ENCODE measurements around the gene SBF2.
"Not testable (repeated sequence)": the region's sequence is repeated elsewhere in the genome, so short reads cannot be mapped to it uniquely, and the experiment has no call there.

SBF2 gene

GRCh38 chr11:10038521-10039302, 255.3 kb downstream of the SBF2 start:
- H3K79me2 ChIP-seq (ENCODE audit: control insufficient read depth, insufficient read depth, low read length, unreplicated experiment) = no peaks in the 10 kb centered on the region
- H3K4me3 ChIP-seq (ENCODE audit: low read depth, low read length) = peak overlapping the region; percentile 29; the same call in 1 of the 2 replicates
- H3K4me1 ChIP-seq (ENCODE audit: control insufficient read depth, insufficient read depth, low read length, unreplicated experiment) = peaks cover 38% of the 10 kb centered on the region
- no peak overlapping the region for H2AFZ ChIP-seq (ENCODE audit: low read length, unreplicated experiment)
- H3K27me3 ChIP-seq (ENCODE audit: insufficient read depth, low read length) = no peaks in the 10 kb centered on the region
- no peaks in the 10 kb centered on the region for H3K36me3 ChIP-seq (ENCODE audit: insufficient read depth, low read length)
- H3K27ac ChIP-seq (ENCODE audit: low read depth, low read length) = peak overlapping the region; percentile 51

- not testable (repeated sequence) for H3K27ac ChIP-seq (ENCODE audit: low read depth, low read length); H2AFZ ChIP-seq (ENCODE audit: low read length, unreplicated experiment); H3K79me2 ChIP-seq (ENCODE audit: control insufficient read depth, insufficient read depth, low read length, unreplicated experiment); H3K4me3 ChIP-seq (ENCODE audit: low read depth, low read length); H3K27me3 ChIP-seq (ENCODE audit: insufficient read depth, low read length); H3K36me3 ChIP-seq (ENCODE audit: insufficient read depth, low read length)
- peaks cover 46% of the 10 kb centered on the region for H3K4me1 ChIP-seq (ENCODE audit: control insufficient read depth, insufficient read depth, low read length, unreplicated experiment)
Observed at GRCh38 chr11:10035932-10036331, 258.1 kb downstream of the SBF2 start.

GRCh38 chr11:10032935-10033334, 261.1 kb downstream of the SBF2 start:
- peak overlapping the region; percentile 12; the same call in 1 of the 2 replicates for H3K27ac ChIP-seq (ENCODE audit: low read depth, low read length)
- H3K4me1 ChIP-seq (ENCODE audit: control insufficient read depth, insufficient read depth, low read length, unreplicated experiment) = peaks cover 21% of the 10 kb centered on the region
- H3K27me3 ChIP-seq (ENCODE audit: insufficient read depth, low read length) = no peaks in the 10 kb centered on the region
- H3K36me3 ChIP-seq (ENCODE audit: insufficient read depth, low read length) = 0 out of 2 replicates have a peak, but pooled peaks cover 3% of the 10 kb centered on the region
- no peak overlapping the region for H3K4me3 ChIP-seq (ENCODE audit: low read depth, low read length)
- H2AFZ ChIP-seq (ENCODE audit: low read length, unreplicated experiment) = no peak overlapping the region
- no peaks in the 10 kb centered on the region for H3K79me2 ChIP-seq (ENCODE audit: control insufficient read depth, insufficient read depth, low read length, unreplicated experiment)

GRCh38 chr11:10030122-10030490, 263.9 kb downstream of the SBF2 start:
- no peak overlapping the region for H3K27ac ChIP-seq (ENCODE audit: low read depth, low read length)
- H3K4me1 ChIP-seq (ENCODE audit: control insufficient read depth, insufficient read depth, low read length, unreplicated experiment) = peaks cover 20% of the 10 kb centered on the region
- H3K36me3 ChIP-seq (ENCODE audit: insufficient read depth, low read length) = 0 out of 2 replicates have a peak, but pooled peaks cover 6% of the 10 kb centered on the region
- H3K79me2 ChIP-seq (ENCODE audit: control insufficient read depth, insufficient read depth, low read length, unreplicated experiment) = no peaks in the 10 kb centered on the region
- H3K4me3 ChIP-seq (ENCODE audit: low read depth, low read length) = no peak overlapping the region
- H2AFZ ChIP-seq (ENCODE audit: low read length, unreplicated experiment) = no peak overlapping the region
- no peaks in the 10 kb centered on the region for H3K27me3 ChIP-seq (ENCODE audit: insufficient read depth, low read length)

- H3K27me3 ChIP-seq (ENCODE audit: insufficient read depth, low read length) = no peaks in the 10 kb centered on the region
- 0 out of 2 replicates have a peak, but pooled peaks cover 6% of the 10 kb centered on the region for H3K36me3 ChIP-seq (ENCODE audit: insufficient read depth, low read length)
- no peak overlapping the region for H3K27ac ChIP-seq (ENCODE audit: low read depth, low read length)
- H3K4me1 ChIP-seq (ENCODE audit: control insufficient read depth, insufficient read depth, low read length, unreplicated experiment) = peaks cover 20% of the 10 kb centered on the region
- H3K4me3 ChIP-seq (ENCODE audit: low read depth, low read length) = no peak overlapping the region
- no peaks in the 10 kb centered on the region for H3K79me2 ChIP-seq (ENCODE audit: control insufficient read depth, insufficient read depth, low read length, unreplicated experiment)
- H2AFZ ChIP-seq (ENCODE audit: low read length, unreplicated experiment) = no peak overlapping the region
Observed at GRCh38 chr11:10029386-10030121, 264.5 kb downstream of the SBF2 start.

GRCh38 chr11:10026514-10026913, 267.5 kb downstream of the SBF2 start:
- 0 out of 2 replicates have a peak, but pooled peaks cover 6% of the 10 kb centered on the region for H3K36me3 ChIP-seq (ENCODE audit: insufficient read depth, low read length)
- no peak overlapping the region for H3K4me3 ChIP-seq (ENCODE audit: low read depth, low read length)
- no peaks in the 10 kb centered on the region for H3K4me1 ChIP-seq (ENCODE audit: control insufficient read depth, insufficient read depth, low read length, unreplicated experiment)

GRCh38 chr11:10023212-10023611, 270.8 kb downstream of the SBF2 start:
- Histone ChIP-seq H3K4me3 (ENCODE audit: low read depth, low read length) (no peak overlapping the region), H2AFZ (ENCODE audit: low read length, unreplicated experiment) (no peak overlapping the region), H3K36me3 (ENCODE audit: insufficient read depth, low read length) (0 out of 2 replicates have a peak, but pooled peaks cover 3% of the 10 kb centered on the region), H3K27ac (ENCODE audit: low read depth, low read length) (no peak overlapping the region), H3K4me1 (ENCODE audit: control insufficient read depth, insufficient read depth, low read length, unreplicated experiment) (no peaks in the 10 kb centered on the region), H3K27me3 (ENCODE audit: insufficient read depth, low read length) (no peaks in the 10 kb centered on the region), H3K79me2 (ENCODE audit: control insufficient read depth, insufficient read depth, low read length, unreplicated experiment) (no peaks in the 10 kb centered on the region)

More at GRCh38 chr11:10026514-10026913, 267.5 kb downstream of the SBF2 start:
- Histone ChIP-seq H3K27me3 (ENCODE audit: insufficient read depth, low read length) (no peaks in the 10 kb centered on the region), H2AFZ (ENCODE audit: low read length, unreplicated experiment) (no peak overlapping the region), H3K79me2 (ENCODE audit: control insufficient read depth, insufficient read depth, low read length, unreplicated experiment) (no peaks in the 10 kb centered on the region), H3K27ac (ENCODE audit: low read depth, low read length) (no peak overlapping the region)

GRCh38 chr11:10022764-10023163, 271.3 kb downstream of the SBF2 start:
- H3K79me2 ChIP-seq (ENCODE audit: control insufficient read depth, insufficient read depth, low read length, unreplicated experiment) = no peaks in the 10 kb centered on the region
- no peak overlapping the region for H2AFZ ChIP-seq (ENCODE audit: low read length, unreplicated experiment)
- no peak overlapping the region for H3K4me3 ChIP-seq (ENCODE audit: low read depth, low read length)
- H3K27ac ChIP-seq (ENCODE audit: low read depth, low read length) = no peak overlapping the region
- 0 out of 2 replicates have a peak, but pooled peaks cover 3% of the 10 kb centered on the region for H3K36me3 ChIP-seq (ENCODE audit: insufficient read depth, low read length)
- no peaks in the 10 kb centered on the region for H3K4me1 ChIP-seq (ENCODE audit: control insufficient read depth, insufficient read depth, low read length, unreplicated experiment)
- no peaks in the 10 kb centered on the region for H3K27me3 ChIP-seq (ENCODE audit: insufficient read depth, low read length)

- H3K79me2 ChIP-seq (ENCODE audit: control insufficient read depth, insufficient read depth, low read length, unreplicated experiment) = no peaks in the 10 kb centered on the region
- no peaks in the 10 kb centered on the region for H3K4me1 ChIP-seq (ENCODE audit: control insufficient read depth, insufficient read depth, low read length, unreplicated experiment)
- H2AFZ ChIP-seq (ENCODE audit: low read length, unreplicated experiment) = no peak overlapping the region
- 0 out of 2 replicates have a peak, but pooled peaks cover 3% of the 10 kb centered on the region for H3K36me3 ChIP-seq (ENCODE audit: insufficient read depth, low read length)
- no peak overlapping the region for H3K27ac ChIP-seq (ENCODE audit: low read depth, low read length)
- H3K27me3 ChIP-seq (ENCODE audit: insufficient read depth, low read length) = no peaks in the 10 kb centered on the region
- H3K4me3 ChIP-seq (ENCODE audit: low read depth, low read length) = no peak overlapping the region
Observed at GRCh38 chr11:10021563-10021962, 272.5 kb downstream of the SBF2 start.

GRCh38 chr11:10019906-10020682, 273.9 kb downstream of the SBF2 start:
- Histone ChIP-seq H3K4me1 (ENCODE audit: control insufficient read depth, insufficient read depth, low read length, unreplicated experiment) (no peaks in the 10 kb centered on the region), H3K36me3 (ENCODE audit: insufficient read depth, low read length) (peaks cover 5% of the 10 kb centered on the region), H3K4me3 (ENCODE audit: low read depth, low read length) (no peak overlapping the region), H3K79me2 (ENCODE audit: control insufficient read depth, insufficient read depth, low read length, unreplicated experiment) (no peaks in the 10 kb centered on the region), H3K27ac (ENCODE audit: low read depth, low read length) (no peak overlapping the region), H3K27me3 (ENCODE audit: insufficient read depth, low read length) (no peaks in the 10 kb centered on the region), H2AFZ (ENCODE audit: low read length, unreplicated experiment) (no peak overlapping the region)
